GM18508 (cell line): ENCODE measurements around the gene ASTL.

Source experiments
- ATAC-seq: cut with Tn5 transposase; IDR thresholded peaks from one replicate; pipeline ENCODE4 v1.9.1; 2021; ENCODE audit warnings: moderate number of reproducible peaks; ENCODE audit not compliant: insufficient read depth, unreplicated experiment

The ASTL gene

DNA sequence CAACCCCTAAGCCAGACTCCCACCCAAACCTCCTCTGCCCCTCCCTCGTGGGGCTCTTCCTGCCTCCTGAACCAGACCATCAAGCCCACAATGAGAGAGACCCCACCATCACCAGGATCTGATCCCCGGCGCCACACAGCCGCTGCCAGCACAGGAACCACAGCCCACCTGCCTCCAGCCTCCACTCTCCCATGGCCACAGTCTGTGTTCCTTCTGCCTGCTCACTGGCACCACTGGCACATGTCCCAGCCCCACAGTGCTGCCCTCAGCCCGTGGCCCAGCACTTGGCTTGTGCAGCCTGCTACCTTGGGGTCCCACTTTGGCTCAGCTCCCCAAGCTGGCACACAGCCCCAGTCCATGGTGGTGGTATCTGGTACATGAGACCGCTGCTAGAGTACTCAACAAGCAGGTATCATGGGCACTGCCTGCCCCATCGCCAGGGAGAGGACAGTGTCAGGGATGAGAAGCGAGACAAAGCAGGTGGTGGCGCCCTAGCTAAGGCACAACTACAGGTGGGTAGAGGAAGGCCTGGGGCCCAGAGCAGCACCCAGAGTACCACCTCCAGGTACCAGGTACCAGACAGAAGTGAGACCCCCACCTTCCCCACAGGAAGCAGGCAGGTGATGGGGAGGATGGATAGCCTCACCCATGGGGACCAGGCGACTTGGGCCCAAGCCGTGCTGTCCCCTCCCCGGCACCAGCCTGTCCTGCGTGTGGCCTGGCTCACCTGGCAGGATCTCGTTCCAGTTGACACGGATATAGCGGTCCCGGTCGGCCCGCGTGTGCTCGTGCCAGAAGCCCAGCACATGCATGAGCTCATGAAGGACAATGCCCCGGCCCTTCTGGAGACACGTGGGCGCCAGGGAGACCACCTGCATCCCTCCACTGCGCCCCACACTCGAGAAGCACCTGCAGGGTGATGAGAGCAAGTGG lies 6.2 kb downstream of the ASTL start:
- ATAC-seq = no peak

DNA sequence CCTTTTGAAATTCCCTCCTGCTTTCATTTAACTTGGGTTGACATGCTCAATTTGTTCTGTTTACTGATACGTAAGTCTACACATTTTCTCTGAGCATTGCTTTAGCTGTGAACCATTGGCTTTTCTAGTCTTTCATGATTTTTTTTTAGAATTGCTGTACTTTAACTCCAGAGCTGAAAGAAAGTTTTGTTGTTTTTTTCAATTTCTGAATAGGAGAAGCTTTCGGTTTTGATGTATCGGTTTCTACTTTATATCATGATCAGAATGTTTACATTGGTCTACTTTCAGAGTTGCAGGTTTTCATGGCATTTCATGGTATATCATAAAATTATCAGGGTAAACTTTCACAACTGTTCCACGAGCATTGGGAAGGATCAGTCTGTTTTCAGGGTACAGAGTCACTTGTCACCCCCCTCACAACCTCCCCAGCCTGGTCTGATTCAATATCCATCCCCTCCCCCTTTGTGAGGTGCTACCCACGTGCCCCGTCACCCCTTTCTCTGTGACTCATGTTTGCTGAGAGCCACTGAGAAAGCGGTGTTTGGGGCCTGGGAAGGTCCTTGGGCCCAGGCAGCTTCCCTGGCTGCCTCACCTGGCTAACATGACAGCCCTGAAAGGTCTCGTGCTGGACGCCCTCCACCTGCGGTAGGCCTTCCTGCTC lies 7.0 kb downstream of the ASTL start:
- ATAC-seq = no peak

DNA sequence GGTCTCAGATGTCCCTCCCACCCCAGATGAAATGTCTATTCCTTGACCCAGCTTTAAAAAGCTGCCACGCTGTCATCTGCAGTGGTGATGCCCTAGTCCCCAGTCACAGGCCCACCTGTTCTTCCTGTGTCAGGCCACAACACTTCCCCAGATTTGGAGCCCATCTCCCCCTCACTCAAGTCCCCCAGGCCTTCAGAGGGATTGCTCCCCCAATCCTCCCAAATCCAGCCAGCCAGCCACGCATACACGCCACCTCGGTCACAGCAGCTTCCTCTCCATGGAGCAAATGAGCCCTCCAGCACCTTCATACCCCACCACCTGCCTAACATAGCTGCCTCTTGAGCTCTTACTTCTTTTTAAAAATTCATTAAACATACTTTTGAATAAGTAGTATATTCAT lies 7.8 kb downstream of the ASTL start:
- no peak for ATAC-seq

DNA sequence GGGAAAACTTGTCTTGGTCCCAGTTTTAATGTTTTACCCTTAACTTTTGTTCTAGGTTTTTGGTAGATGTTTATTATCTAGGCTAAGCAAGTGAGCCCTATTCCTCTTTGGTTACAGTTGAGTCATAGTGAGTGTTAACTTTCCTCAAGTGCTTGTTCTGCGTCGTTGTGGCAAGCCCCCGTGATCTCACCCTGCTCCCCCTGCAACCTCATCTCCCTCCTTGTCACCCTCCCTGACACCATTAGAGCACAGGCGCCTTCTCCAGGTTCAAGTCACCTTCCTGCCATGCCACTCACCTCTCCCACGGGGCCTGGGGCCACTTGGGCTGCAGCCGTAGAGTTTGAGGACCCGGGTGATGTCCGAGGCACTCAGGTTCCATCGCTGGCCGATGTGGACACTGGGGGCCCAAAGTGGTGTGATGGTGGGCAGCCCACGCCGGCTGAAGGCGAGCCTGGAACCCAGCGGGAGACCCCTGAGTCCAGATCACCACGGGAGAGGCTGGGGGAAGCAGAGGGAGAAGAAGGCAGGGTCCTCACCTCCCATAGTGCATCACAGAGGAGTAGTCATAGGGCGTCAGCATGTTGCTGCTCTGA lies 8.7 kb downstream of the ASTL start:
- no peak for ATAC-seq

DNA sequence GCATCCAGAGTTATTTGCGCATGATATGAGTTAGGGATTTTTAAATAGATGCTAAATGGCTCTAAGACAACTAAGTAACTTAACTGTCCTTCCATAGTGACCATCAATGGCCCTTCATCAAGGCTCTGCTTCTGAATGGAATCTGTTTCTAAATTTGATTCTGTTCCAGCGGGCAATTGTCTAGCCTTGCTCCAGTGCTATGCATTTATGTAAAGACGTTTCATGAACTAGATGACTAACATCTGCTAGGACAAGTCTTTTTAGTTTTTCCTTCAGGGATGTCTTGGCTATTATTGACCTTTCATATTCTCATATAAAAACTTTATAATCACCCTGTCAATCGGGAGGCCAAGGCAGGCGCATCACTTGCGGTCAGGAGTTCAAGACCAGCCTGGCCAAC lies 9.8 kb downstream of the ASTL start:
- no peak for ATAC-seq

DNA sequence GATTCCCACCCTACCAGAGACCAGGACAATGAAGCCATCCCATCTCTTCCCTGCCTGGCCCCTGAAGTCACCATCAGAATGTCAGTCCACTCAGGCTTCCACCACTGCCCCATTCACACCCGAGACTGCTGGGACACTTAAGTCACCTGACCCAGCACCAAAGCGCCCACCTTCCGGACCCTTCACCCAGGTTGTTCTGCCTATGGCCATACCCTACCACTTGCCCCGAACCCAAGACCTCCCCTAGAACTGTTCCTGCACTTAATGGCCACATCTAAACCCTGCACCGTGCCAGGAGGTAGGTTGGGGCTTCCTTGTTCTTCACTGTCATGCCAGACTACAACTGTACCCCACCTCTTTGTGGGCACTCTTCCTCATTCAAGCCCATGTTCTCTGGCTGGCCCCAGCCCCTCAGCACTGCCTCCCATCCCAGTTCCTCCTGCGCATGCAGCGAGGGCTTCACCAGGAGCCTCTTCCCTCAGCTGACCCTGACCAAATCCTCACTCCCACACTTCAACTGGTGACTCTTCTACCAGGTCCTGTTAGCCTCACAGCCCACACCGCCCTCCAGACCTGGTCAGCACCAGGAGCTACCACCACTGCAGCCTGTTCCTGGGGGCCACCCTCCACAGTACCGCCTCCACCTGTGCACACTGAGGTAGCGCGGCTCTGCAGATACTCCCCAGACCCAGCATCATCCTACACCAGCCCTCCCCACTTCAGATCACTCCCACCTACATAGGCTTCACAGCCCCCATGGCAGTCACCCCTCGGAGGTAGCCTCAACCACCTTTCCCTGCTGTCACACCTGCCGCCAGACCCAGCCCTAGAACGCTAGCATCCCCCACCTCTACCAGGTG lies 13.7 kb downstream of the ASTL start:
- no peak for ATAC-seq

DNA sequence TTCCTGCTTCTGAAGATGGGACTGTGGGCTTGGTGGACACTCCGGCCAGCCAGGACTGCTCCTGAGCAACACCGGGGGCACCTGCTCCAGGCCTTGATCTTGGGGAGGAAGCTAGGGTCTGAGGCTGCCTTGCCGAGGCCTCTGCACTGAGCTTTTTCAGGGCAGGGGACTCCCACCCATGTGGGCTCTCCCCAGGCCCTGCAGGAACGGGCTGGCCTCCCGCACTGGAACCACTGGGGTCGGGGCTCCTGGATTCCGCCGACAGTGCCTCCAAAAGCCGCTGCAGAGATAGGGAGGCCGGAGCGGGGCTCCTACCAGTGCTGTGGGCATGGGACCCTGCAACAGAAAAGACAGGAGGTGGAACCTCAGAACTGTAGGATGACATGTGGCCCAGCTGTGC lies 14.4 kb downstream of the ASTL start:
- no peak for ATAC-seq

DNA sequence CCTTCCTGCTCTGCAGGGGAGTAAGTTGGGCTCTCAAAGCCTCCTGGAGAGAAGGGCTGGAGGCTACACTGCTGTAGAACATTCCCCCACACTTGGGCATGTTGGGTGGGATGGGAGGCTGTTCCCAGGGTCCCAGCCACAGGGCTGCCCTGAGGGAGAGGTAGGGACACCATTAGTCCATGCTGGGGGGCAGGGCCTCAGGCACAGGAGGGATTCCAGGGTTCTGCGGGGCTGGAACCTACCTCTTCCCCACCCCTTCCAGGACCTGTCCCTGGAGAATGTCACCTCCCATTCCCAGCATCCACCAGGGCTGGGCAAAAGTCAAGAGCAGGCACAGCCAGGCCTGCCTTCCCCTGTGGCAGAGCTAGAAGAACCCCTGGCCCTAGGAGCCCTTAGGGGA lies 15.0 kb downstream of the ASTL start:
- ATAC-seq = no peak

DNA sequence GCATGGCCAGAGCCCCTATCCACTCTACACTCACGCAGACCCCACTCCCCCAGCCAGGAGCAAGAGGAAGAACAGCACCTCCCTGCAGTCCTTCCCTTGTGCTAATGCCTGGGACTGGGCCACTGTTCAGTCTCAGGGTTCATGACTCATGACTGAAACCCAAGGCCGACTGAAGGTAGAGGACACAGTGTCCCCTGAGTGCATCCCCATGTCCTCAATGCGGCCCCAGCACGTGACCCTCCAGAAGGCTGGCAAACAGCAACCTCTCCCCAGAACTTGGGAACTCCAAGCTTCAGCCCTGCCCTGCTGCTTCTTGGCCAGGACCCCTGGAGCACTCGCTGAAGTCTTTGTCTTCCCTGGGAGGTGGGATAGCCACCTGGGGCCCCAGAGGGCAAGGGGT lies 15.9 kb downstream of the ASTL start:
- no peak for ATAC-seq

DNA sequence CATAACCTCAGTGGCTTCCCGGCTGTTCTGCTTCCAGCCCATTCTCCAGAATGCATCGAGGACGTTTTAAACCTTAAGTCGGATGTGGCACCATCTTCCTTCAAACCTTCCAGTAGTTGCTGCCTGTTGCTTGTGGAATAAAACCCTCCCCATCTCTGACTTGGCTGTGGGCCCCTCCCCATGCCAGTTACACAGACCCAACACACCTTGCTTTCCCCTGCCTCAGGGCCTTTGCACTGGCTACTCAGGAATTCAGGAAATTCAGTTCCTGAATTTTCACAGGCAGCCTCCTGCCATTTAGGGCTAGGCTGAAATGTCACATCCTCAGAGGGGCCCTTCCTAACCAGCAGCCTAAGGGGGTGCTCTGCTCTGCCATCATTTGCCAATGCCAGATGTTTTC lies 16.9 kb downstream of the ASTL start:
- ATAC-seq = no peak

DNA sequence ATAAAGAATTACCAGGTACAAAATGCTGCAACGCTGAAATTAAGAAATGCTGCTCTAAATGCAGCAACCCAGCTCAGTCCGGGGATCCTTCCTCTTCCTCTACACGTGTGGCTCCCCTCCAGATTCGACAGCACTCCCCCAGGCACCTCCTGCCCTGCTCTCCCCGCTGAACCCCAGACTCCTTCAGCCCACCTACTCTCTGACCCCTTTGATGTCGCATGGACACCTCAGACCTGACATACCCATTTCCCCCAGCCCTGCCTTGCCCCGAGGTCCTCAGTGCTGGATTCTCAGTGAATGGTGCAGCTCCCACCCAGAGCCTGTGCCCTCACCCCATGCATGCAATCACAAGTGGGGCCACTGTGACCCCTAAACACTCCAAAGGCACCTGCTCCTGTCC lies 17.3 kb downstream of the ASTL start:
- no peak for ATAC-seq

DNA sequence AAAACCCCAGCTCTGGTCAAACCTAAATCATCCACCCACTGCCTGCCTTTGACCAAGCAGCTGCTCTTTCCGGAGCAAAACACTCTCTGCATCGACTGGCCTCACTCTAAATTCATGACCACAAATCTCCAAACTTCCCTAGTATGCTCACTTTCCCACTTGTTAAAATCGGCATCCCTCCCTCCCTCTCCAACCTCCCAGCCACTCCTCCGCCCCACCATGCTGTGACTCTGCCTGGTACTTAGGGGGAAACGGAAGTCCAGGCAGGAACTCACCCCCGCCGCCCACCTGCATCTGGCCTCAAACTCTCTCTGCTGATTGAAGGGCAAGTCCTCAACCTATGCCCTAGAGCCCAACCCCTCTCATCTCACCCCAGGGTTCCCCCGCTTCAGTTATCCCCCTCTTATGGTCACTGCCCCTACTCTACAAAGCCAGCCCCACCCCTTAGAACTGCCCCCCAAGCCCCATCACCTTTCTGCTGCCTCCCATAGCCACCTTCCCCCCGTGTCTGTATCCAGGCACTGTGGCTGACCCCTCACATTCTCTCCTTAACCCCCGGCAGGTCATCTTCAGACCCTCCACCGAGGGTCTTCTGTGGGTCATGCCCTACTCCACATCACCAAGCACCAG lies 18.1 kb downstream of the ASTL start:
- ATAC-seq = no peak

DNA sequence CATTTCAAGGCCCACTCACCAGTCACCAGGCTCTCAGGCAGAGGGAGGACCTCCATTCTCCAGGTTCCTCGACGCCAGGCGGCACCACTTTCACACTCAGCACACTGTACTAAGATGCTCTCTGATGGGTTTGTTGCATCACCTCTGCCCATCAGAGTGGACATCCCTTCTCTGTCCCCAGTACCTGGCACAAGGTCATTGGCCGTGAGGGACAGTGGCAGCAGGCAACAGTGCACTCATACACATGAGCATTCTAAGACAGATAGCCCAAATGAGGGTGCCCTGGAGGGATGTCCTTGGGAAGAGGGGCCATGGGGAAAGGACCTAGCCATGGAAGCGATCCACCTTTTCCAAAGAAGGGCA lies 18.9 kb downstream of the ASTL start:
- ATAC-seq = no peak

DNA sequence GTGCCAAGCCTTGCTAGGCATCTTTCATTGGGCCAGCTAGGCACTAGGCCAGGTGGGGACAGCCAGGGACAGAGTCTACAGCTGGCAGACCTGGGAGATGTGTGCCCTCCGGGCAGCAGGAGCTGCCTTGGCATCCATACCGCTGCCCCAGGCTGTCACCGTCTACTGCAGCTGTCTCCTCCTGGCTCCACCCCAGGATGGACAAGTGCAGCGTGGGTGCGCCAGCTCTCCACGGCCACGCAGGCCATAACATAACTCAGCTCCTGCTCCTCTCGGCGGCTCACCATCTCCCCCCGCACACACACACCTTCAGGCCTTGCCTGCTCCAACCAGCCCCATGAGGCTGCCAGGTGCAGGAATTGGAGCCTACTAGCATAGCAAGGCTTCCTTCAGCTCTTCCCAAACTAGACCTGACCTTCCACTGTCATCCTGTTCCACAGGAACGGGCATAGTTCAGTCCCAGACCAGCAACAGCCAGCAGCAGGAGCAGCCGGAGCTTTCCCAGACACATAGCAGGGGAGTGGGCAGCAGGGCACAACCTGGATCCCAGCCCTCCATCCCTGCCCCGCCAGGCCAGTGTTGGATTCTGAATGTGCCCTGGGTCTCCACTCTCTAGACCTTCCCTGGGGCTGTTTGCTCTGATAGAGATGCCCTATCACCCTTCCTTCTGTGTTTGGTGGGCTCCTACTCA lies 19.5 kb downstream of the ASTL start:
- no peak for ATAC-seq

DNA sequence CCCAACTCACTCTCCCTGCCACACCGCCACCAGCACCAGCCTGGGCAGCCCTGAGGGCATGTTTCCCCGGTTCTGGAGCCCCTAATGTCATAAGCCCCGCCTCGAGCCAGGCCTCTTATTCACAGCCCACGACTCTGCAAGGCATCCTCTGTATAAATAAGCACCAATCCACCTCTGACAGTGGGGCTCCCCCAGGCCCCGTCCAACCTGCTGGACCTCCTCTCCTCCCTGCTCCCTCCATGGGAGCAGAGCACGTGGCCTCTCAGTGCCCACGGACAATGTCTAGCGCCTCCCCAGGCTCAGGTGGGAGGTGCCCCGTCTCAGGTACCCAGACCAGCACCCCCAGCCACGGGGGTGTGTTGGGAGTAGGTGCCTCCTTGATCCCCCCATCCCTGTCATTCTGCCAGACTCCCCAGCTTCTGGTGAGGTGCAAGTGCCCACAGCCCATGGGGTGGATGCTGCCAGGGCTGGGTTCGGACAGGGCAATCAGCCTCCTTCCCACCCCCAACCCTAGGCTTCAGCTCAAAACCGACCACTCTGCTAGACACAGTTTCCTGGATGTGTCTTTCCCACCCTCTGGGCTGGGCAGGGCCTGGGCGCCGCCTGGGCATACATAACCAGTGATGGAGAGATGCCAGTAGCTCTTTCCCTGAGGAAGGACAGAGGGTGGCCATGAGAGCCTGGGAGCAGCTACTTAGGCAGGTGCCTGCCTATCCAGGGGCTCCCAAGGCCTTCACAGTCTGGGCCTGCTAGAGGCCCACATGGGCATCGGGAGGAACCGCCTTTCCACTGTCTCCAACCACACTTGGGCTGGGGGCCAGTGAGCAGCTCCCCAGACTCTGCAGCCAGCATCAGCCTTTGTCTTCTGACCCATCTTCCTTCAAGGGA lies 20.4 kb downstream of the ASTL start:
- ATAC-seq = no peak

DNA sequence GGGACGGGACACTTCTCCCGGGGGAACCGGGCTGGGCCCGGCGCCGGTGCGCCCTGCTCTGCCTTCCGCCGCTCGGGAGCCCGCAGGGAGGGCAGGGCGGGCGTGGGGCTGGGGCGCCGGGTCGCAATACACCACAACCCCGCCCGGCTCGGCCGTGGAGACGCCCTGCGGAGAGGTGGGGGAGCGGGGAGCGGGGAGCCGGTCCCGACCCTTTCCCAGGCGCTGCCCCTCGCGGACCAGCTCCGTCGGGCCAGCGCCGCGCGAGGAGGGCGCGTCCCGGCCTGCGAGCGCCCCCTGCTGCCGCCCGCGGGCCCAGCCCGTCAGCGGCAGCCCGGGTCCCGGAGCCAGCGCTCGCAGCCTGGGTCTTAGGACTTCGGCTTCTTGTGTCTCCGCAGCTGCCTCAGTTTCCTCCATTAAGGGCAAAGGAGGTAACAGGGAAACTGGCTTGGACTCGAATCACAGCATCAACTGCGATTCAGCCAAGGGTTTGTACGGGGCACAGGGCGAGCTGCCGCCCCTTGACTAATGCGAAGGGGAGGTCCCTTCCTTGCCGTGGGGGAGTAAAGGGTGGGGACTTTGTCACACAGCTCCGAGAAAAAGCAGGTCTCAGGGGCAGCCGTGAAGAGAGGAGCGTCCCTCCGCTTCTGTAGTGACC lies 21.3 kb downstream of the ASTL start:
- ATAC-seq = no peak

DNA sequence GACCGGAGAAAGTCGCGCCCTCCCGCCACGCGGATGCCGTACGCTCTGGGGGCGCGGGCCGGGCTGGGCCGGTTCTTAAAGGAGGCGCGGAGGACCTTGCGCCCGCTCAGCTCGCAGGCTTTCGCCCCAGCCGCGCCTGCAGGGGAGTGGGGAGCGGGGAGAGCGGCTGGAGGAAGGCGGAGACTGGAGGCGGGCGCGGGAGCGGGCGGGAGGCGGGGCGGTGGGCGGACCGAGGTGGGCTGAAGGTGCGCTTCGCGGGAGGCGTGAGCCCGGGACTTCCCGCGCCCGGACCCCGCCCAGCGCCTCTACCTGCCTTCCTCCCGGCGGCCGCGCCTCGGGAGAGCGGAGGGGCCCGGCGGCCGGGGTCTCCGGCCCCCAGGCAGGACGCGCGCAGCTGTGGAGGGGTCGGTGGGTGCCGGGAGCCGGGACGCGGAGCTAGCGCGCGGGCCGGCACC lies 21.9 kb downstream of the ASTL start, which contains the start of gene ADRA2B:
TSS of gene ADRA2B (minus strand) at position 148 of the 455 bp plus-strand sequence. CDS start 422 bp downstream, outside the sequence.
- ATAC-seq = no peak
